B cell (primary cell): Measurements from ENCODE around the gene SCMH1. TPM values are rescaled to one million over a fixed set of nuclear protein-coding genes. Genes with fewer than 3 reads are reported as not detected.

Experiments
- ATAC-seq: fragments of 200-7000 bp; cut with Tn5 transposase; one replicate; pipeline ENCODE4 v1.10.0; 2021; ENCODE audit warnings: low read depth, mild to moderate bottlenecking, moderate number of reproducible peaks, moderate library complexity
- CTCF ChIA-PET: fragments of 350-600 bp; sonication (Branson Sonifier 250); formaldehyde crosslinking; loops from one replicate; lab custom pipeline; 2021; ENCODE audit warnings: antibody characterized with exemption, inconsistent platforms; lab: Charles Lee
- POLR2A ChIA-PET: fragments of 350-600 bp; sonication (Branson Sonifier 250); formaldehyde crosslinking; loops from one replicate; lab custom pipeline; 2021; ENCODE audit warnings: antibody characterized with exemption; lab: Charles Lee
- DNase-seq: peaks from one replicate; pipeline ENCODE4 v3.0.0; 2013
- H2AFZ ChIP-seq: 2 replicates; pipeline ENCODE4 v1.6.1; 2012; ENCODE audit warnings: mild to moderate bottlenecking, low read depth, low read length; ENCODE audit not compliant: insufficient read depth, poor library complexity, severe bottlenecking
- H3K27ac ChIP-seq, 2 donors: 1 replicate in 1 of 2; 2 replicates in 1 of 2; pipeline ENCODE4 v1.5.1; 2012 to 2013; ENCODE audit warnings: low read length in 2 of 2, mild to moderate bottlenecking in 2 of 2, moderate library complexity in 1 of 2
- H3K27me3 ChIP-seq, 4 experiments: fragments of 200-600 bp in 1 of 4; sonication (generic) in 1 of 4; replicated peaks in 1 of 4; 1 replicate in 2 of 4; 2 replicates in 2 of 4; pipeline versions ENCODE4 v1.6.1 to v1.7.0; 2013 to 2016; ENCODE audit warnings: low read length in 3 of 4, mild to moderate bottlenecking in 2 of 4, mixed read lengths in 1 of 4, moderate library complexity in 1 of 4; ENCODE audit not compliant: insufficient read depth in 4 of 4, control insufficient read depth in 3 of 4; ENCODE audit errors: control extremely low read depth in 1 of 4
- H3K36me3 ChIP-seq, 2 experiments: replicated peaks in 1 of 2; 1 replicate in 1 of 2; 2 replicates in 1 of 2; pipeline versions ENCODE4 v1.6.1 to v1.7.1; 2013; ENCODE audit warnings: low read length in 1 of 2; ENCODE audit not compliant: insufficient read depth in 2 of 2, control insufficient read depth in 1 of 2; ENCODE audit errors: control extremely low read depth in 1 of 2, extremely low read depth in 1 of 2
- H3K4me1 ChIP-seq, 2 donors: fragments of 200-600 bp in 1 of 2; sonication (generic) in 1 of 2; 1 replicate in 1 of 2; 2 replicates in 1 of 2; pipeline versions ENCODE4 v1.5.1 to v1.6.1; 2013 to 2017; ENCODE audit warnings: low read length in 2 of 2; ENCODE audit not compliant: control insufficient read depth in 2 of 2, insufficient read depth in 2 of 2
- H3K4me2 ChIP-seq: replicated peaks from 2 replicates; pipeline ENCODE3; 2012; ENCODE audit warnings: mild to moderate bottlenecking, low read depth, low read length; ENCODE audit not compliant: poor library complexity, severe bottlenecking
- H3K4me3 ChIP-seq, 5 experiments: fragments of 200-600 bp in 1 of 5; sonication (generic) in 1 of 5; 1 replicate in 3 of 5; 2 replicates in 2 of 5; pipeline versions ENCODE4 v1.5.1 to v1.7.0; 2011 to 2016; ENCODE audit warnings: low read length in 4 of 5, mild to moderate bottlenecking in 4 of 5, low read depth in 2 of 5, control low read depth in 1 of 5, moderate library complexity in 1 of 5; ENCODE audit not compliant: insufficient read depth in 1 of 5; ENCODE audit errors: control extremely low read depth in 1 of 5, extremely low read depth in 1 of 5
- H3K79me2 ChIP-seq: fragments of 200-600 bp; sonication (generic); one replicate; pipeline ENCODE4 v1.6.0; 2016; ENCODE audit warnings: low read length; ENCODE audit not compliant: control insufficient read depth, insufficient read depth
- H3K9ac ChIP-seq: fragments of 200-600 bp; sonication (generic); 2 replicates; pipeline ENCODE4 v1.6.1; 2017; ENCODE audit warnings: mild to moderate bottlenecking, low read length, moderate library complexity
- H3K9me3 ChIP-seq, 3 donors: one replicate each; pipeline versions ENCODE4 v1.6.1 to v1.7.1; 2013; ENCODE audit warnings: low read length in 2 of 3; ENCODE audit not compliant: control insufficient read depth in 2 of 3, insufficient read depth in 1 of 3; ENCODE audit errors: control extremely low read depth in 1 of 3
- H4K20me1 ChIP-seq: 2 replicates; pipeline ENCODE4 v1.6.0; 2012; ENCODE audit warnings: mild to moderate bottlenecking, low read length; ENCODE audit not compliant: insufficient read depth, control insufficient read depth, poor library complexity, severe bottlenecking
- H3K27ac Mint-ChIP-seq: one replicate; pipeline ENCODE4 v1.8.0; 2021; ENCODE audit warnings: mixed read lengths
- H3K27me3 Mint-ChIP-seq: one replicate; pipeline ENCODE4 v1.8.0; 2021; ENCODE audit warnings: mixed read lengths
- H3K4me1 Mint-ChIP-seq: one replicate; pipeline ENCODE4 v1.8.0; 2021; ENCODE audit warnings: mixed read lengths
- H3K4me3 Mint-ChIP-seq: one replicate; pipeline ENCODE4 v1.8.0; 2021; ENCODE audit warnings: mixed read lengths
- H3K9me3 Mint-ChIP-seq: one replicate; pipeline ENCODE4 v1.8.0; 2022; ENCODE audit warnings: mixed read lengths; ENCODE audit not compliant: insufficient read depth
- EZH2 ChIP-seq: IDR thresholded peaks from 2 replicates; pipeline ENCODE4 v1.6.1; 2012; ENCODE audit warnings: borderline replicate concordance, low read depth, mild to moderate bottlenecking, moderate library complexity, low read length; ENCODE audit not compliant: insufficient read depth, poor library complexity, severe bottlenecking
- WGBS: methylation state at CpG from one replicate; pipeline ENCODE4 v1.1.5; 2013; ENCODE audit warnings: missing lambda C conversion rate; ENCODE audit not compliant: insufficient coverage; 5-methylcytosine and 5-hydroxymethylcytosine counted together
- intact Hi-C: fragments of 100-400 bp; cut with micrococcal nuclease; formaldehyde crosslinking; loops from one replicate; pipeline ENCODE4 v1.10.0; 2022
- polyA plus RNA-seq: library from polyadenylated mRNA; depleted of rRNA; stranded (reverse); fragments of >200 nt; gene quantifications from 2 replicates; pipeline ENCODE4 v1.2.3, GENCODE V29; 2012
- total RNA-seq, 2 donors: library from RNA; stranded (reverse); fragments of 120-200 nt in 1 of 2; gene quantifications; 1 replicate in 1 of 2; 2 replicates in 1 of 2; pipeline versions ENCODE4 v1.2.3 to v1.2.4, GENCODE V29; 2013 to 2022
- TF ChIP-seq, protein P1 (sequence below): fragments of 200-600 bp; IDR thresholded peaks from one replicate; pipeline ENCODE4 v1.8.0; 2022; ENCODE audit warnings: antibody characterized with exemption, mild to moderate bottlenecking

SCMH1 gene
- total and polyA plus RNA-seq, 2 donors (not counting 1 experiment from before 2014, with no cell fraction given), result 29.4 to 33.3 TPM

DNA sequence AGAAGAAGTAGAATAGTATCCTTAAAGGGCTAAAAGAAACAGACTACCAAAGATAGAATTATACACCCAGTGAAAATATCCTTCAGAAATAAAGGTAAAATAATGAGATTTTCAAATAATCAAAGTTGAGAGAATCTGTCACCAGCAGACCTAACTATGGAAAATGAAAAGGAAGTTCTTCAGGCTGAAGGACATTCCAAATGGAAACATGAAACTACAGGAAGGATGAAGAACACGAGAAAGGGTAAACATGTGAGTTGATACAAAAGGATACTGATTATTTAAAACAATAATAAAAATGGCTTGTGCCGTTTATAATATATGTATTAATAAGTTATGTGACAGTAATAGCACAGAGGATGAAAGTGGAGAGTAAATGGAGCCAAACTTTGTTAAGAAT lies 163.5 kb downstream of the SCMH1 start:
- Histone ChIP-seq H3K79me2 (no peaks in the 10 kb centered on the region), H3K4me3 (no peak overlapping the region), H3K36me3 (peaks cover 0 to 5% of the 10 kb centered on the region in 2 experiments), H4K20me1 (no peaks in the 10 kb centered on the region), H3K9me3 (peaks cover 0 to 1% (median 0%) of the 10 kb centered on the region in 3 donors), H3K4me1 (no peaks in the 10 kb centered on the region), H3K27ac (no peak overlapping the region), H3K4me2 (no peak overlapping the region), H3K27me3 (no peaks in the 10 kb centered on the region), H3K9ac (no peak overlapping the region), H2AFZ (no peak overlapping the region)
- ATAC-seq, result no peak
- H3K4me3 Mint-ChIP-seq, result no peak overlapping the region
- peaks cover 7% of the 10 kb centered on the region for H3K9me3 Mint-ChIP-seq
- TF ChIP-seq, protein P1, sequence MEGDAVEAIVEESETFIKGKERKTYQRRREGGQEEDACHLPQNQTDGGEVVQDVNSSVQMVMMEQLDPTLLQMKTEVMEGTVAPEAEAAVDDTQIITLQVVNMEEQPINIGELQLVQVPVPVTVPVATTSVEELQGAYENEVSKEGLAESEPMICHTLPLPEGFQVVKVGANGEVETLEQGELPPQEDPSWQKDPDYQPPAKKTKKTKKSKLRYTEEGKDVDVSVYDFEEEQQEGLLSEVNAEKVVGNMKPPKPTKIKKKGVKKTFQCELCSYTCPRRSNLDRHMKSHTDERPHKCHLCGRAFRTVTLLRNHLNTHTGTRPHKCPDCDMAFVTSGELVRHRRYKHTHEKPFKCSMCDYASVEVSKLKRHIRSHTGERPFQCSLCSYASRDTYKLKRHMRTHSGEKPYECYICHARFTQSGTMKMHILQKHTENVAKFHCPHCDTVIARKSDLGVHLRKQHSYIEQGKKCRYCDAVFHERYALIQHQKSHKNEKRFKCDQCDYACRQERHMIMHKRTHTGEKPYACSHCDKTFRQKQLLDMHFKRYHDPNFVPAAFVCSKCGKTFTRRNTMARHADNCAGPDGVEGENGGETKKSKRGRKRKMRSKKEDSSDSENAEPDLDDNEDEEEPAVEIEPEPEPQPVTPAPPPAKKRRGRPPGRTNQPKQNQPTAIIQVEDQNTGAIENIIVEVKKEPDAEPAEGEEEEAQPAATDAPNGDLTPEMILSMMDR, result no peak
- no peak for TF ChIP-seq EZH2
- no peak overlapping the region for H3K27ac Mint-ChIP-seq
- CTCF ChIA-PET, result no interaction called here
- WGBS, result no CpG with 5 or more reads among the region's 2 CpGs
- no peaks in the 10 kb centered on the region for H3K4me1 Mint-ChIP-seq
- H3K27me3 Mint-ChIP-seq, result no peaks in the 10 kb centered on the region
- intact Hi-C loops, result no loop called here
- POLR2A ChIA-PET, result no interaction called here
- no peak for DNase-seq

DNA sequence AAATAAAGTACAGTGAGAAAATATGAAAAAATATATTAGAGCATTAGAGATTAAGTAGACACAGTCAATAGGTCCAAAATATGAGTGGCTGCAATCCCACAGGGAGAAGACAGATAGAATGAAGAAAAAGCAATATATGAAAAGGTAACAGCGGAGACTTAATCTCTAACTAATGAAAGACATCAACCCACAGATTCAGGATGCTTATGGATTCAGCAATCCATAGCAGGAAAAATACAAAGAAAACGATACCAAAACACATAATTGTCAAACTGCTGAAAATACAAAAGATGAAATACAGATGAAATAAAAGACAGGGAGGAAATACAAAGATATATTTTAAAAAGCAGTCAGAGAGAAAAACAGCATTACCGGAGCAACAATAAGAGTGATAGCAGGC lies 163.9 kb downstream of the SCMH1 start:
- Mint-ChIP-seq H3K27me3 (no peaks in the 10 kb centered on the region), H3K4me1 (no peaks in the 10 kb centered on the region), H3K9me3 (peaks cover 7% of the 10 kb centered on the region), H3K4me3 (no peak overlapping the region), H3K27ac (no peak overlapping the region)
- H3K79me2 ChIP-seq, result no peaks in the 10 kb centered on the region
- H3K4me1 ChIP-seq, result no peaks in the 10 kb centered on the region
- no peak overlapping the region for H3K9ac ChIP-seq
- no peaks in the 10 kb centered on the region for H4K20me1 ChIP-seq
- no peak overlapping the region for H3K4me2 ChIP-seq
- H3K27ac ChIP-seq, result no peak overlapping the region
- H2AFZ ChIP-seq, result no peak overlapping the region
- POLR2A ChIA-PET, result no interaction called here
- ATAC-seq, result no peak
- peaks cover 0 to 1% (median 0%) of the 10 kb centered on the region in 3 donors for H3K9me3 ChIP-seq
- peaks cover 0 to 5% of the 10 kb centered on the region in 2 experiments for H3K36me3 ChIP-seq
- intact Hi-C loops, result no loop called here
- DNase-seq, result no peak
- H3K27me3 ChIP-seq, result no peaks in the 10 kb centered on the region
- no peak overlapping the region for H3K4me3 ChIP-seq
- CTCF ChIA-PET, result no interaction called here
- TF ChIP-seq EZH2, result no peak
- TF ChIP-seq, protein P1, result no peak
- WGBS, result no CpG with 5 or more reads among the region's 3 CpGs
